Activated effector memory CD4-positive, alpha-beta T cell treated with anti-CD3 and anti-CD28 coated beads, Interleukin-2, amount 50 U/mL, for 16 hours (primary cell): ENCODE results near the gene STON1.
"Not testable (repeated sequence)": the region's sequence is repeated elsewhere in the genome, so short reads cannot be mapped to it uniquely, and the experiment has no call there.

ENCODE experiments used
- DNase-seq: peaks from one replicate; pipeline ENCODE4 v3.0.0-alpha.2; 2020

Gene STON1

DNA sequence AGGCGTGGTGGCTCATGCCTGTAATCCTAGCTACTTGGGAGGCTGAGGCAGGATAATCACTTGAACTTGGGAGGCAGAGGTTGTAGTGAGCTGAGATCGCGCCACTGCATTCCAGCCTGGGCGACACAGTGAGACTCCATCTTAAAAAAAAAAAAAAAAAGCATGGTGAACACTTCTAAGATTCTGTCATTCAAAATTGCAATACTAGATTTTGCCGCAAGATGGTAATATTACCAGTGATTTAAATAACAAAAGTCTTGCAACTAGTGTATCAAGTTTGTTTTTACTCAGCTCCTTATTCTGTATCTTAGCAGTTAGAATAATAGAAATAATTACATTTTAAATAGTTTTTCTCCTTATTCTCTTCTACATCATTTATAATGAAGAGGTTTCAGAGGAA, 92.7 kb downstream of the STON1 start:
- DNase-seq, result not testable (repeated sequence)

DNA sequence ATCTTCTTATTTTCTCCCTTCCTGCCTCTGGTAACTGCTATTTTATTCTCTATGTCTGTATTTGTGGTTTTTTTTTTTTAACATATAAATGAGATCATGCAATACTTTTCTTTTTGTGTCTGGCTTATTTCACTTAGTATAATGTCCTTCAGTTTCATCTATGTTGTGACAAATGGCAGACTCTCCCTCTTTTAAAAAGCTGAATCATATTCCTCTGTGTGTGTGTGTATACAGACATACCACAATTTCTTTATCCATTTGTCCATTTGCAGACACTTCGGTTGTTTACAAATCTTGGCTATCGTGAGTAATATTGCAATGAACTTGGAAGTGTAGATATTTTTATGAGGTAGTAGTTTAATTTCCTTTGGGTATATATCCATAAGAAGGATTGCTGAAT, 94.7 kb downstream of the STON1 start:
- no peak for DNase-seq

DNA sequence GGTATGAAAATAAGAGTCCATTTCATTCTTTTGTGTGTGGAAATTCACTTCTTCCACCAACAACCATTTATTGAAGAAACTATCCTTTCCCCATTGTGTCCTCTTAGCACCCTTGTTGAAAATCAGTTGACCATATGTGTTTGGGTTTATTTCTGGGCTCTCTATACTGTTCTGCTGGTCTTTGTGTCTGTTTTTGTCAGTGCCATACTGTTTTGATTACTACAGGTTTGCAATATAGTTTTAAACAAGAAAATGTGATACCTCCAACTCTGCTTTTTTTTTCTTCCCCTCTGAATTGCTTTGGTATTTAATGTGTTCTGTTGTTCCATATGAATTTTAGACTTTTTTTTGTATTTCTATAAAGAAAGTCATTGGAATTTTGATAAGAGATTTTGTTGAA, 96.1 kb downstream of the STON1 start:
- DNase-seq, result no peak

DNA sequence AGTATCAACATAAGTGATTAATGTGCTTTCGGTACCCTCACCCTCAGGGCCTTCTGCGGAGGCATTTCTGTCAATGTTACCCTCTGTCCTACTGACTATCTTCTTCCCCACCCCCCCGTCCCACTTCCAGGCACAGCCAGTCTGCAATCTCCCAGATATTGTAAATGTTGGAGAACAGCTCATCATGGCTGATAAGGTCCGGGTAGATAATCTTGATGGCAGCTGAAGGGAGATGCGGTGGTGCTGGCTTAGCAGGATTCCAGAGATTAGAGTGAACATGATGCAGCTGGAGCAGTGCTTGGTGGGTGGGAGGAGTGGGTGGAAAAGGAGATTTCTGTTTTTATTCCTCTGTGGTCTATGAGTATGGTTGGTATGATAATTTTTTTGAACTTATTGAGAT, 103.2 kb downstream of the STON1 start:
- DNase-seq, result no peak

DNA sequence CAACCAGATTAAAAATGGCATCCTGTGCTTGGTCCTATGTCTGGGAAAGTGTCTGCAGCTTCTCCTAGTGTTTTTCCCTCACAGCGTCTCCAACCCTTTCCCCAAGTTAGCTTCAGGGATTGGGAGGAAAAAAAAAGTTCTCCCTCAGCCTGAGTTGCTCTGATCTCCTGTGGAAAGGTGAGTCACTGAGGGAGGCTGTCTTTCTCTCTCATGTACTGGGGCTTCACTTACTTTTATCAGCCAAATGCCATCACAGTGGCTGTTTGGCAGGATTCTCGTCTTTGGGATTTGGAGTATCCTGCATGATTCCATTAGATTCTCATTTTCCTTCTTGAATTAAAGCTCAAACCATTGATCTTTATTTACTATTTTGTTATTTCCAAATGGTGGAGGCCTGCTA, 105.8 kb downstream of the STON1 start:
- no peak for DNase-seq

DNA sequence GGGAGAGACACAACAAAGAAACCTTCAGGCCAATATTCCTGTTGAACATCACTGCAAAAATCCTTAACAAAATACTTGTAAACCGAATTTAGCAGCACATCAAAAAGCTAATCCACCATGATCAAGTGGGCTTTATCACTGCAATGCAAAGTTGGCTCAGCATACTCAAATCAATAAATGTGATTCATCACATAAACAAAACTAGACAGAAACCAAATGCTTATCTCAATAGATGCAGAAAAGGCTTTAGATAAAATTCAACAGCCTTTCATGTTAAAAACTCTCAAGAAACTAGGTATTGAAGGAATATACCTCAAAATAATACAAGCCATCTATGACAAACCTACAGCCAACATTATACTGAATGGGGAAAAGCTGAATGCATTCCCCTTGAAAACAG, 108.3 kb downstream of the STON1 start:
- no peak for DNase-seq
